Eye (tissue), 1 donor: ENCODE measurements around the gene DNAI2.
A peak's percentile ranks its signal among the peaks of the same experiment; 100 is the strongest.
"Not testable (repeated sequence)": the region's sequence is repeated elsewhere in the genome, so short reads cannot be mapped to it uniquely, and the experiment has no call there.

Experiments
- DNase-seq: peaks from one replicate; pipeline ENCODE4 v3.0.0-alpha.2; 2015

DNAI2 gene

DNA sequence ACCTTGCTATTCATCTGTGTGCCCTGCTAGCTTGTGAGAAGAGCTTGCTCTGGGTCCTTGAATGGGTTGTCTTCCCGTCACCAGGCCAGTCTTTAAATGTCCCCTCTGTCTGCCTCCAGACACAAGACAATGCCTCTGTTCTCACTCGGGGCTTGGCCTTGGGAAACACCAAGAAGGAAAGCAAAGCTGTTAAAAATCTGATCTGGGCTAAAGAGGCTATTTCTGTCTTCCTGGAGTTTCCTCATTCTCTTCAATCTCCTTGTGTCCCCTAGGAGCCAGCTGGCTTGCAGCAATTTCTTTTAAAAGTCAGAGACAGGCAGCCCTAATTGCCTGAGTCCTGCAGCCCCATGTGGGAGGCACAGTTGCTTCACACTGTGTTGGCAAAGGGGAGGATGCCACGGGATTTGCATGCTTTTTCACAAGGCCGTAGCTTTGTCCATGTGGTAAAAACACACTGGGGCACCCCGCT, 2.5 kb downstream of the DNAI2 start:
- DNase-seq: peak; percentile 73

GRCh38 chr17:74277935-74278334, 3.9 kb downstream of the DNAI2 start:
- DNase-seq: no peak

DNA sequence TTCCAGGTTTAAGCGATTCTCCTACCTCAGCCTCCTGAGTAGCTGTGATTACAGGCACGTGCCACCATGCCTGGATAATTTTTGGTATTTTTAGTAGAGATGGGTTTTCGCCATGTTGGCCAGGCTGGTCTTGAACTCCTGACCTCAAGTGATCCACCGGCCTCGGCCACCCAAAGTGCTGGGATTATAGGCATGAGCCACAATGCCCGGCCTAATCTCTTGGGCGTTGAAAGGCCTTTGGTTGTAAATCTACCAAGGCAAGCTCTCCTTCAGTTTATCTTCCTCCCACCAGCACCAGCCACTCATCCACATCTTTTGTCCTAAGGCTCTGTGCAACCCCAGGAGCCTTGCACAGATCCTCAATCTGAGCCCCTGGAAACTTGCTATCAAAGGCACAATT, 5.6 kb downstream of the DNAI2 start:
- not testable (repeated sequence) for DNase-seq

DNA sequence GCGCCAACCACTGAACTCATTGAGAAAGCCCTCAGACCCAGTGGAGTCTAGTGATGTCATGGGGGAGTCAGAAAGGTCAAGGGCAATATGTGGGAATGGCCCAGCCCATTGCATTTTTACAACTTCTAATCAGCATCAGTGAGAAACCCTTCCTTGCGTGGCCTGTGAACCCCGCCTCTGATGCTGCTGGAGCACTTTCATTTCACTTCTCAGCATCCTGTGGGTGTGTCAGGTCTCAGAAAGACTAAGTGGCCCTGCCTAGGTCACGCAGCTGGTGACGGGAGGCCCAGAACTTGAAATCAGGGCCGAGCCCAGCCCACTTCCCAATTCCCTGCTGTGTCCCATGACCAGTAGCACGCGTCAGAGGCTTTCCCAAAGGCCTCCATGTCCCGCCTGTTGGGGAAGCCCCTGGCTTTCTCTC, 6.1 kb downstream of the DNAI2 start:
- DNase-seq: no peak

DNA sequence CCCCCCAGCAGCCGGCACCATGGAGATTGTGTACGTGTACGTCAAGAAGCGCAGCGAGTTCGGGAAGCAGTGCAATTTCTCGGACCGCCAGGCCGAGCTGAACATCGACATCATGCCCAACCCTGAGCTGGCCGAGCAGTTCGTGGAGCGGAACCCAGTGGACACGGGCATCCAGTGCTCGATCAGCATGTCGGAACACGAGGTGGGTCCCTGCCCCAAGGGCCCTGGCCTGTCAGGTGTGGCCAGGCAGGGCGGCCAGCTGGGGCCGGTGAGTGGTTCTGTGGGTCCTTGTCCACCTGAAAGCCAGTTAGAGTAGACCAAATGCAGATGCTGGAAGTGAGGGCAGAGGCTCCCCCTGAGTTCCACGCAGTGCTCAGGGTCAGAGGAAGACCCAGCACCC, 7.8 kb downstream of the DNAI2 start:
- no peak for DNase-seq

GRCh38 chr17:74282274-74282586, 8.2 kb downstream of the DNAI2 start:
- DNase-seq: not testable (repeated sequence)

- no peak for DNase-seq
Measured at GRCh38 chr17:74282587-74283370, 8.7 kb downstream of the DNAI2 start.

GRCh38 chr17:74283371-74283673, 9.3 kb downstream of the DNAI2 start:
- DNase-seq: no peak

GRCh38 chr17:74287031-74287602, 13.1 kb downstream of the DNAI2 start:
- DNase-seq: no peak

DNA sequence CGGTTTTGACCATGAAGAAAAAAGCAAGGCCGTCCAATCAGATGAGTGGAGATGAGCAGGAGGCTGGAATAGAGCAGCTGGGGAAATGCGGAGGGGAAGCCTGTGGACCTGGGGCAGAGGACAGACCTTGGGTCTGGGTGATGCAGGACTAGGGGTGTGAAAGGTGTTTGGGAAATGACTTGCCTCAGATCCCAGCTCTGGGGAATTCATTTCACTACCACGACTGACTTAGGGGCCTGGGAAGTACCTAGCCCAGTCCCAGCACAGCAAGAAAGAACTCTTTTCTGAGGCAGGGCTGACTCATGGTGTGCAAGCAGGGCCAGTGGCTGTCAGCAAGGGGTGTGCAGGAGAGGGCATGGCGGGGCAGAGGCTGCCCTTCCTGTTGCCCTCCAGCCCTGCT, 14.8 kb downstream of the DNAI2 start:
- no peak for DNase-seq

- DNase-seq: no peak
Measured at GRCh38 chr17:74289688-74290087, 15.7 kb downstream of the DNAI2 start.

DNA sequence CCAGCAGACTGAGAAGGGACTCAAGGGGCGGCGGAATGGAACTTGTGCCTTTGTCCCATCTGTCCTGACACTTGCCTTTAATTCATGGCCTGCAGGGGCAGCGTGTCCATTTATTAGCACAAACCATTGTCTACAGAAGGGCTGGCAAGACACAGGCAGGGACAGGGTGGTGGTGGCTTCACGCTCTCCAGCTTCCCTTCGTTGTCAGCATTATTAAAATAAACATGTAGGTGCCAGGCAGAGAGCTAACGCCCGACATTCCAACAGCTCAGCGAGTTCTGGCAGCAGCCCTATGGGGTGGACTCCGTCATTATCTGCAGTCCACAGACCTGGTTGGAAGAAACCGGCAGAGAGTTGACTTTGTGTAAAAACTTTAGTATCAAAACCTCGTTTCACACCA, 16.3 kb downstream of the DNAI2 start:
- peak; percentile 33 for DNase-seq

GRCh38 chr17:74292495-74292894, 18.5 kb downstream of the DNAI2 start:
- DNase-seq: no peak

DNA sequence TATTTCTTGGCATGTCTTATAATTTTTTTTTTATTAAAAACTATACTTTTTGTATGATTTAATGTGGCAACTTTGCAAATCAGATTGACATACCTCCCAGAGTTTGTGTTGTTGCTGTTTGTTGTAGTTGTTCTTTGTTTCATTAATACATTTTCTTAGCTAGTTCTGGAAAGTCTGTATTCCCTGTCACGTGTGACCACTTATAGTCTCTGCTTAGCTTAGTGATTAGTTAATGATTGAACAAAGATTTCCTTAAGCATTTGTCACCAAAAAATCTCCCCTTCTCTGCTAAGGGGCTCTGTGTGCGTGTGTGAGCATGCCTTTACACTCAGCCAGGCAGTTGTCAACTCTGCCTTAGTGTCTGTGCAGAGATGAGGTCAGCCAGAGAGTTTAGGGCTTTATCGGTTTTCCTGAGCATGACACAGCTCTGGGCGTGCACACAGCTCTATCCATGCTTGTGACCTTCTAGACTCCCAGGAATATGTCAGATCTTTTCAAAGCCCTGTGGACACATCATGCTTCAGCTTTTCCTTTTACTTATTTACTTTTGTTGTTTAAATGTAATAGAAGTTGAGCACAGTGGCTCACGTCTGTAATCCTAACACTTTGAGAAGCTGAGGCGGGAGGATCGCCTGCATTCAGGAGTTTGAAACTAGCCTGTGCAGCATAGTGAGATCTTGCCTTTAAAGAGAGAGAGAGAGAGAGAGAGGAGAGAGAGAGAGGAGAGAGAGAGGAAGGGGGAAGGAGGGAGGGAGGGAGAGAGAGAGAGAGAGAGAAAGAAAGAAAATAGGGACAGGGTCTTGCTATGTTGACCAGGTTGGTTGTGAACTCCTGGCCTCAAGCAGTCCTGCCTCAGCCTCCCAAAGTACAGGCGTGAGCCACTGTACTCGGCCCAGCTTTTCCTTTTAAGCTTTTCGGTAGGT, 21.9 kb downstream of the DNAI2 start:
- peak; percentile 19 for DNase-seq

DNA sequence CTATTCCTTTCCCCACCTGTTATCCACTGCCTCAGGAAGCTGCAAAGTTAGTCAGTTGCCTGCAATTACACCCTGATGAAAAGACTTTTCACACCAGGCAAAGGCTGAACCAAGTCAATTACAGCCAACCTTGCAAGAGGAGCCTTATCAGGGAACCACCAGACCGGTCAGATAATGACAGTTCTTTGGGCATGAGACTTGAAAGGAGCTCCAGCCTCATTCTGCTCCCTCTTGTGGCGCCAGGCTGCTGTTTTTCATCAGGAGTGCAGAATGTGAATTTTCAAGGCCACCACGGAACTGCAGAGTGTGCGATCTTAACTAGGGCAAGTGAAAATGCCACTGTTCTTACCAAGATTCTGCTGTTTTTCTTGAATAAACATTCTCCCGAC, 22.5 kb downstream of the DNAI2 start:
- DNase-seq: peak; percentile 87

DNA sequence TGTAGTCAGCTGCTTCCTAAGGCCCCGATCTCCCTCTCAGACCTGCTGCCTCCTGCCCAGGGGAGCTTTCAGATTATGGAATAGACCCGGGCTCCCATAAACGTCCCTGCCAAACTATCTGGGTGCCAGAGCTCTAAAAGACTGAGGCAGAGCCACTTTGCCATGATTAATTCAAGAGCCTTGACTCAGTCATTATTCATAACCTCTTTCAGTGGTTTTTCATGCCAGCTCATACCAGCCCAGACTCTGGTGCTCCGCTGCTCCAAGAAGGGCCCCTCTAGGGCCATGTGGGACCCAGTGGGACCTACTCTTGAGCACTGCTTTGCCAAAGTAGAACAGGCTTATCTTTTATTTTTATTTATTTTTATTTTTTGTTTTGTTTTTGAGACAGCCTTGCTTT, 23.9 kb downstream of the DNAI2 start:
- no peak for DNase-seq

GRCh38 chr17:74298778-74299177, 24.7 kb downstream of the DNAI2 start:
- peak; percentile 34 for DNase-seq

GRCh38 chr17:74299226-74300009, 25.4 kb downstream of the DNAI2 start:
- DNase-seq: no peak

GRCh38 chr17:74303305-74303704, 29.3 kb downstream of the DNAI2 start:
- DNase-seq: no peak

DNA sequence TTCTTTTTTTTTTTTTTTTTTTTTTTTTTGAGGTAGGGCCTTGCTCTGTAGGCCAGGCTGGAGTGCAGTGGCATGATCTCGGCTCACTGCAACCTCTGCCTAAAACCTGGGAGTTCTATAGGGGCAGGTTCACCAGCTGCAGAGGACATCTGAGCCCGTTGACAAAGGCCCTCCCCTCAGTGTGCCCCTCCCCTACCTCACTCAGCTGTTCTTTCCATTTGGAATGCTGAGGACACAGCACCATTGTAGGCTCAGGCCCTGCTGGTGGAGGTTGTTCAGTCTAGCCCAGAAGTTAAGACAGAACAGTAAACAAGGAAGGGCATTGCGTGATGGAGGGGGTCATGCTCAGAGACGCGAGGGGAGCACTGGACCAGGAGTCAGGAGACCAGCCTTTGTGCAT, 30.1 kb downstream of the DNAI2 start:
- no peak for DNase-seq

GRCh38 chr17:74305865-74306654, 32.0 kb downstream of the DNAI2 start:
- DNase-seq: no peak
